ENCODE results near the gene SCARF2.
"Not testable (repeated sequence)": the region's sequence is repeated elsewhere in the genome, so short reads cannot be mapped to it uniquely, and the experiment has no call there.

SCARF2 gene

DNA sequence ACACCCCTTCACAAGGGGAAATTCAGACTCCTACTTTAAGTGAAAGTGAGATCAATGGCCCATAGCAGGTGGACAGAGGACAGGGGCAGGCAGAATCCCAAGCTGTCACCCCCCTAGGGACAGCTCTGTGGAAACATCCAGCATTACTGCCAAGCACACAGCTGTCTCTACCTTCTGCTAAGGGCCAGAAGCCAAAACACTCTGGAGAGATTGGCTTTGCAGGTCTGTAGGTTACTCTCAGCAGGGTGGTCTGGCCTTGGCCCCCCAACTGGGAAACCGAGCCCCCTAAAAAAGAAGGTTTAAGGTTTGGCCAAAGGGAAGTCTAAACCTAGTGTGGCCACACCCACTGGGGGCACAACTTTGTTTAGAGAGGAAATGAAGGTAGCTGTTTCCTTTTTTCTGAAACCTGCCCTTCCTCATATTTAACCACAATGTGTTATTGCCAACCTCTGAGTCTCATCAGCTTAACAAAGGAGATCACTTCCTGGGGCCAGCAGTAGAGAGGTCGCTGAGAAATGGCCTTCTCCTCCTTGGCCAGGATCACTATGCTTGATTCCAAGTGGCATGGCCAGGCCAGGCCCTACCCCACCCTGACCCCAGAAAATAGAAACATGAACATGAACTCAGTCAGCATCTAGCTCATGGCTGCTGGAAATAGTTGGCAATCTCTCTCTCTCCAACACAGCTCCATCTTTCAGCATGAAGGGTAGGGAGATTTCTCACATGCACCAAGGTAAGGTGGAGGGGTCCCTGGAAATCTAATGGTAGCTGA, 25.9 kb upstream of the SCARF2 start:
- DNase-seq = peak; percentile 46

DNA sequence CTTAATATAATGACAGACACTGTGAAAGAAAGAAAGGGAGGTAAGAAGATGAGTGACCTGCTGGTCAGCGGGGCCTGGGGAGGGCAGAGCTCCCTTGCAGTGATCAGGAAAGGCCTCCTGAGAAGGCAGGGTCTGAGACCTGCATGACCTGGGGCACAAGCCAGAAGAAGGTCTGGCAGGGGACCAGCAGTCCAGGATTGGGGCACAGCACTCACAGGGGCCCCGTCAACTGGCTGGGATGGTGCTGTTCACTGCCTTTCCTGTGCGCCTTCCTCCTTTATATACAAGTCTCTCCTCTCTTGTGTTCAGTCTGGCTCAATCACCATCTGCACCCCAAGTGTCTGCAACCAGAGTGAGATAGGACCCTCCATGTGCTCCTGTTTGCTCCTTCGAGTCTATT, 22.2 kb upstream of the SCARF2 start:
- no peak for DNase-seq

- no peak for DNase-seq
Measured at GRCh38 chr22:20459152-20459542, 21.5 kb upstream of the SCARF2 start.

DNA sequence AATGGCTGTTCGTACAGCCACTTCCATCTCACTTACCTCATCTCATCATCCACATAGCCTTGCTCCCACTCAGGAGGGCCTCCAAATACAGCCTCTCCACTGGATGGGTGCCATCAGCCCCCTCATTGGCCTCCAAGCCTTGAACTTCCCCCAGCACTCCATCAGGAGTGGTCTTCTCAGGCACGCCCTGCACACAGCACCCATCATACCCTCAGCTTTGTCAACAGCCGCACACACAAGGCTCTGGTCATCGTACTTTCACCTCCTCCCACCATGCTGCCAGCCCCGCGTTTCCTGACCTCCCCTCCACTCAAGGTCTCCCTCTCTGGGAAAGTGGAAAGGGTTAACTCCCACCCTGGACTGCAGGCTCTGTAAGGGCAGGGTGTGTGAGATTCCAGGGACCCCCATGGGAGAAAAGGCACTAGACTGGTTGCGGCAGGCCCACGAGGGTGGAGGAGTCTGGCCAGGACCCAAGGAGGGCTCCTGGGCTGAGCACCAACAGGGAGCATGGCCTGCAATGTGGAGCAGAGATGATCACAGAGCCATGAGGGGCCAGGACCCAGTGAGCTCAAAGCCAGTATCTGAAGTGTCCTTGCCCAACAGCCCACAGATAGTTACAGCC, 21.0 kb upstream of the SCARF2 start:
- no peak for DNase-seq

GRCh38 chr22:20457506-20458240, 20.0 kb upstream of the SCARF2 start:
- no peak for DNase-seq

- DNase-seq = no peak
Measured at GRCh38 chr22:20456722-20457076, 19.1 kb upstream of the SCARF2 start.

DNA sequence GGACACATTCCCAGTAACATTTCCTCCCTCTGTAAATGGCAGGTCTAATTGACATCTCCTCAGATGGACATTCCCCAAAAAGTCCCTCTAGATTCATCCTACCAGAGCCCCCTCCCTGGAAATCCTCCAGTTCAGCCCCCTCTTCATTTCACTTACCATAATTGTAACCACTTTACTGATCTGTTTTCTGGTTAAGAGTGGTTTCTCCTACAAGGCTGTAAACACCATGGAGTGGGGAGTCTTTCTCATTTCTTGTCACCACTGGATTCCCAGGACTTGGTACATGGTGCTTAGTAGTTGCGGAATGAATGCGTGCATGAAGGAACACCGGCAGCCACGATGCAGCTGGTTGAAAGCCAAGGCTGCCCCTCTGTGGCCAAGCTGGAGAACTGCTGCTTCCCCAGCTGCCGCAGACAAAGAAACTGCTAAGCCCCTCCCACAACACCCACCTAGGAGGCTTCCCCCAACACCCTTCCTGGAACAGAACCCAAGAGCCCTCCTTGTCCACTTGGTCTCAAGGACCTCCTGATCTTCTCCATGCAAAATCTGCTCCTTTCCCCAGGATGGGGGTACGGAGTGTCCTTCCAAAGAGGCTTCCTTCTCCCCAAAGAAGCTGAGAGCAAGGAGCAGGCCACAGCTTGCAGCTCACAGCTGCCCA, 18.6 kb upstream of the SCARF2 start:
- peak; percentile 89 for DNase-seq

DNA sequence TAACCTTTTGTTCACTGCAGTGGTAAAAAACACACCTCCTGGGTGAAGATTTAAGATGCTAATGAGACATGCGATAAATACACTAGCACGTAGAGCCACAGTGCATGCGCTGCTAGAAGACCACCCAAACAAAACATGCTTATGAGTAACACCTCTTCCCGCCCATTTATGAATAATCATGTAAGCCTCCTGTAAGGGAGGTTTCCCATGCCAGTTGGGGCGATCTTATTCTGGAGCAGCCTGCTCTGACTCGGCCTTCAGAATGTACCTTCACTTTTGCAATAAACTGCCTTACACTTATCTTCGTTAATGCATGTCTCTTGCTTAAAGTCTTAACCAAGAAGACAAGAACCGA, 18.1 kb upstream of the SCARF2 start:
- DNase-seq = no peak

DNA sequence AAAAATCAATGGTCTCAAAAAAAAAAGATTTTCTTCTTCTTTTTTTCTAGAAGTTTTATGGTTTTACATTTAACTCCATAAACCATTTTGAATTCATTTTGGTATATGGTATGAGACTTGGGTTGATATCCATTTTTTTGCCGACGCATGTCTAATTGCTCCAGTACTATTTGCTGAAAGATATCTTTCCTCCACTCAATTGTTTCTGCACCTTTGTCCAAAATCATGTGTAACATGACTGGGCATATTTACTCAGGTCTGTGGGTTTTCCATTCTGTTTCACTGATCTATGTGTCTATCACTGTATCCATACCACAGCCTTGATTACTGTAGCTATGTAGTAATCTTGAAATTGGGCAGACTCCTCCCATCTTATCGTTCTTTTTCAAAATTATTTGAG, 15.6 kb upstream of the SCARF2 start:
- DNase-seq = no peak

GRCh38 chr22:20451920-20452319, 14.3 kb upstream of the SCARF2 start:
- DNase-seq = no peak

GRCh38 chr22:20451129-20451778, 13.6 kb upstream of the SCARF2 start:
- DNase-seq = not testable (repeated sequence)

DNA sequence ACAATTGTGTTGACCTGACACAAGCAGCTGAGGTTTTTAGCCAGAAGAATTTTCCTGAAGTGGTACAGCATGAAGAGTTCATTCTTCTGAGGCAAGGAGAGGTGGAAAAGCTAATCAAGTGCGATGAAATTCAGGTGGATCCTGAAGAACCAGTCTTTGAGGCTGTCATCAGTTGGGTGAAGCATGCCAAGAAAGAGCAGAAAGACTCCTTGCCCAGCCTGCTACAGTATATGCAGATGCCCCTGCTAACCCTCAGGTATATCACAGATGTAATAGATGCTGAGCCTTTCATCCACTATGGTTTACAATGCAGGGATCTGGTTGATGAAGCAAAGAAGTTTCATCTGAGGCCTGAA, 12.9 kb upstream of the SCARF2 start:
- DNase-seq = no peak

DNA sequence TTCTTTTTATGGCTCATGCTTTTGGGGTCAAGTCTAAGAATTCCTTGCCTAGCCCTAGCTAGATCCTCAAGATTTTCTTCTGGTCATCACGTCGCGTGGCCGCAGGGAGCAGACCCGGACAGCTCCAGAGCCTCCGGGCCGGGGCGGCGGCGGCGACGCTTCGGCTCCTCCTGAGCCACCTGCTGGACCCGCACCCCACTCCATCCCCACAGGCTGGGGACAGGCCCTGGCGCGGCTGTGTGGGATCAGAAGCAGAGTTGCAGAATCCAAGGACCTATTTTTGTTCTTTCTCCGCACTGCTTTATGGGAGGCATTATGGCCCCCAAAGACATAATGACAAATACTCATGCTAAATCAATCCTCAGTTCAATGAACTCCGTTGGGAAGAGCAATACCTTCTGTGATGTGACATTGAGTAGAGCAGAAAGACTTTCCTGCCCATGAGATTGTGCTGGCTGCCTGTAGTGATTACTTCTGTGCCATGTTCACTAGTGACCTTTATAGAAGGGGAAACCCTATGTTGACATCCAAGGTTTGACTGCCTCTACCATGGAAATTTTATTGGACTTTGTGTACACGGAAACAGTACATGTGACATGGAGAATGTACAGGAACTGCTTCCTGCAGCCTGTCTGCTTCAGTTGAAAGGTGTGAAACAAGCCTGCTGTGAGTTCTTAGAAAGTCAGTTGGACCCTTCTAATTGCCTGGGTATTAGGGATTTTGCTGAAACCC, 12.4 kb upstream of the SCARF2 start:
- no peak for DNase-seq

DNA sequence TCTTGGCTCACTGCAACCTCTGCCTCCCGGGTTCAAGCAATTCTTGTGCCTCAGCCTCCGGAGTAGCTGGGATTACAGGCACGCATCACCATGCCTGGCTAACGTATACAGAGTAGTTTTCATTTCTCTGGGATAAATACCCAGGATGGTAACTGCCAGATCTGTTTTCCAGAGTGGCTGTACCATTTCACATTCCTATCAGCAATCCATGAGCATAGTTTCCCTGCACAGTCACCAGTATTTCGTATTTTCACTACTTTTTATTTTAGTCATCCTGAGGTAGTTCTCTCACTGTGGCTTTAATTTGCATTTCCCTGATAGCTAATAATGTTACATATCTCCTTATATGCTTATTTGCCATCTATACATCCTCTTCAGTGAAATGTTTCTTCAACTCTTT, 11.0 kb upstream of the SCARF2 start:
- DNase-seq = no peak

GRCh38 chr22:20446383-20446970, 8.9 kb upstream of the SCARF2 start:
- DNase-seq = no peak

DNA sequence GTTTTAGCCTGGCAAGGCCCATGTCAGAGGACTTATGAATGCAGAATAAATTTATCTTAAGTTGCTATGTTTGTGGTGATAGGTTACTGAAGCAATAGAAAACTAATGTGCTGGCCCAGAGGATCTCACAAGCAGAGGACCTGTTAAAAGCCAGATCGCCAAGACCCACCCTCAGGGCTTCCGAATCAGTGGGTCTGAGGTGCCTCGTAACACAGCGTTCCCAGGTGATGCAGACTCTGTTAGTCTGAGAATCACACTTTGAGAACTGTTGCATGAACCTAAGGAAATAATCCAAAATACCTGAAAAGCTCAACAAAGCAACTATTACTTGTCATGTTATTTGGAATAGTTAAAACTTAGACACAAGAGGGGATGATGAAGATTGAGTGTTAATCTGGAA, 6.7 kb upstream of the SCARF2 start:
- DNase-seq = no peak

GRCh38 chr22:20442485-20443284, 5.1 kb upstream of the SCARF2 start:
- DNase-seq = no peak

DNA sequence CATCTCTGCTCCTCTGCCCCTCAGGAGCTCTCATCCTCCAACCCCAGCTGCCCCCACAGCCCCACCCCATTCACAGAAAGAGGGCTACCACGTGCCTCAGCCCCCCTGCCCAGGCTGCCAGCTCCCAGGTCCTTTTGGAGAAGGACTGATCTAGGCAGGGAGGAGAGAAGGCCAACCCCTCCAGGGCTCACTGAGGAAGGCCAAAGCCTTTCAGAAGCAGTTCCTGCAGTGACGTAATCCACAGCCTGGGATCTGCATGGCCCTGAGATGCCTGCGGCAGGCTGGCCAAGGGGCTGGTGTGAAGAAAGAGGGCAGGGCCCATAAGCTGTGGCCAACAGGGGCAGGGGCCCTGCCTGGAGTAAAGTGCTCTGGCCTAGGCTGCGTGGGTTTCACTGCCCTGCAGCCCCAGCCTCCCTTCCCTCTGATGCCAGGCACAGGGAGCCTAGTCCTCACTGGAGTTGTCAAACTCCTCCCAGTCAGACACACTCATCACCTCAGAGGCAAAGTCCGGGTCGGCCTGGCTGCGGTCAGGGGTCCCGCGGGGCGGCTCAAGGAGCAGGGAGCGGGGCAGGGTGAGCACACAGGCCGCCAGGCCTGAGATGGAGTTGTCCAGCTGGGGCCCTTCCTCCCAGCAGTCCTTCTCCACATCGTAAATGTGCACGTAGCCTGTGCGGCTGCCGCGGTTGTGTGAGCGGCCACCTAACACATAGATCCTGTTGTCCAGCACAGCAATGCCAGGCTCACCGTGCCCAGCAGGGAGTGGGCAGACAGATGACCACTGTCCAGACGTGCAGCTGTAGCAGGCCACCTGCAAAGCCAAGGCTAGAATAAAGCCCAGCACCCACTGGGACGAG, 4.2 kb upstream of the SCARF2 start:
- DNase-seq = no peak

- no peak for DNase-seq
Measured at GRCh38 chr22:20440637-20441591, 3.3 kb upstream of the SCARF2 start.
